Breast epithelium (tissue), 3 donors: Measurements from ENCODE around the gene TNRC18.

Experiments
- CTCF ChIP-seq, 3 donors: fragments of 450-650 bp; IDR thresholded peaks; one replicate each; pipeline ENCODE4 v1.5.1; 2016 to 2017; ENCODE audit warnings: antibody characterized with exemption in 3 of 3, mild to moderate bottlenecking in 3 of 3, moderate library complexity in 3 of 3
- POLR2A ChIP-seq: fragments of 450-650 bp; IDR thresholded peaks from one replicate; pipeline ENCODE4 v1.6.1; 2016; ENCODE audit warnings: antibody characterized with exemption, mild to moderate bottlenecking, moderate library complexity
- POLR2AphosphoS5 ChIP-seq, 3 donors: sonication (generic); formaldehyde crosslinking; IDR thresholded peaks; one replicate each; pipeline ENCODE4 v1.6.1; 2017; ENCODE audit warnings: antibody characterized with exemption in 3 of 3

- no peak for TF ChIP-seq CTCF (IDR thresholded peaks at IDR 0.05)
- TF ChIP-seq POLR2A = no peak
- TF ChIP-seq POLR2AphosphoS5 (IDR thresholded peaks at IDR 0.05) = no peak
Measured at GRCh38 chr7:5448378-5449037, 24.9 kb upstream of the TNRC18 start.
